ENCODE data around the gene MPZL3. TPM values are rescaled to one million over a fixed set of nuclear protein-coding genes. Genes with fewer than 3 reads are reported as not detected.

Gene MPZL3
- total and polyA plus RNA-seq, 4 donors: 2.5 to 6.9 (median 3.5) TPM

GRCh38 chr11:118245936-118246562, 6.1 kb downstream of the MPZL3 start:
- H3K27ac ChIP-seq (ENCODE audit: low read depth in 1 of 2, low read length in 2 of 2): no peak overlapping the region
- peaks cover 5 to 24% (median 10%) of the 10 kb centered on the region in 4 donors for H3K4me1 ChIP-seq (ENCODE audit: control insufficient read depth in 4 of 4, insufficient read depth in 4 of 4, low read length in 3 of 4)
- H3K27me3 ChIP-seq (ENCODE audit: control insufficient read depth in 4 of 4, insufficient read depth in 4 of 4, low read length in 3 of 4): no peaks in the 10 kb centered on the region
- WGBS: 96% methylated on average over 3 of the region's 3 CpGs
- no peak for TF ChIP-seq GABPA (IDR thresholded peaks at IDR 0.05 in 1 of 2, conservative IDR thresholded peaks at IDR 0.05 in 1 of 2)
- no peak for TF ChIP-seq YY1 (IDR thresholded peaks at IDR 0.05)
- TF ChIP-seq, protein P1, sequence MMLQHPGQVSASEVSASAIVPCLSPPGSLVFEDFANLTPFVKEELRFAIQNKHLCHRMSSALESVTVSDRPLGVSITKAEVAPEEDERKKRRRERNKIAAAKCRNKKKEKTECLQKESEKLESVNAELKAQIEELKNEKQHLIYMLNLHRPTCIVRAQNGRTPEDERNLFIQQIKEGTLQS (IDR thresholded peaks at IDR 0.05): no peak
- no peak for TF ChIP-seq CTCF (IDR thresholded peaks at IDR 0.05; ENCODE audit: low read depth, low read length, missing input control)
- TF ChIP-seq TAF1 (conservative IDR thresholded peaks at IDR 0.05): no peak
- no peaks in the 10 kb centered on the region for H3K36me3 ChIP-seq (ENCODE audit: control insufficient read depth in 4 of 4, insufficient read depth in 3 of 4, low read depth in 1 of 4, low read length in 3 of 4)
- H3K4me3 ChIP-seq (ENCODE audit: low read depth in 1 of 3, low read length in 3 of 3): no peak overlapping the region
- DNase-seq (ENCODE audit: low spot score): no peak
- no peaks in the 10 kb centered on the region for H3K9me3 ChIP-seq (ENCODE audit: control insufficient read depth in 4 of 4, low read length in 3 of 4)
- no peak overlapping the region for H3K9ac ChIP-seq (ENCODE audit: low read depth in 1 of 2, low read length in 2 of 2)

GRCh38 chr11:118243993-118244762, 8.0 kb downstream of the MPZL3 start:
- Histone ChIP-seq H3K4me1 (ENCODE audit: control insufficient read depth in 4 of 4, insufficient read depth in 4 of 4, low read length in 3 of 4) (peaks cover 6 to 36% (median 11%) of the 10 kb centered on the region in 4 donors), H3K4me3 (ENCODE audit: low read depth in 1 of 3, low read length in 3 of 3) (no peak overlapping the region), H3K27ac (ENCODE audit: low read depth in 1 of 2, low read length in 2 of 2) (no peak overlapping the region), H3K9me3 (ENCODE audit: control insufficient read depth in 4 of 4, low read length in 3 of 4) (no peaks in the 10 kb centered on the region), H3K36me3 (ENCODE audit: control insufficient read depth in 4 of 4, insufficient read depth in 3 of 4, low read depth in 1 of 4, low read length in 3 of 4) (no peaks in the 10 kb centered on the region), H3K9ac (ENCODE audit: low read depth in 1 of 2, low read length in 2 of 2) (no peak overlapping the region), H3K27me3 (ENCODE audit: control insufficient read depth in 4 of 4, insufficient read depth in 4 of 4, low read length in 3 of 4) (no peaks in the 10 kb centered on the region)
- WGBS: 91% methylated on average over 3 of the region's 3 CpGs
- TF ChIP-seq HNF4A (conservative IDR thresholded peaks at IDR 0.05) (no peak), CTCF (IDR thresholded peaks at IDR 0.05; ENCODE audit: low read depth, low read length, missing input control) (no peak), HNF4G (IDR thresholded peaks at IDR 0.05) (no peak), GABPA (IDR thresholded peaks at IDR 0.05 in 1 of 2, conservative IDR thresholded peaks at IDR 0.05 in 1 of 2) (no peak), RAD21 (IDR thresholded peaks at IDR 0.05) (no peak), YY1 (IDR thresholded peaks at IDR 0.05) (no peak), NR2F2 (IDR thresholded peaks at IDR 0.05) (no peak), TAF1 (conservative IDR thresholded peaks at IDR 0.05) (no peak)
- TF ChIP-seq, protein P2, sequence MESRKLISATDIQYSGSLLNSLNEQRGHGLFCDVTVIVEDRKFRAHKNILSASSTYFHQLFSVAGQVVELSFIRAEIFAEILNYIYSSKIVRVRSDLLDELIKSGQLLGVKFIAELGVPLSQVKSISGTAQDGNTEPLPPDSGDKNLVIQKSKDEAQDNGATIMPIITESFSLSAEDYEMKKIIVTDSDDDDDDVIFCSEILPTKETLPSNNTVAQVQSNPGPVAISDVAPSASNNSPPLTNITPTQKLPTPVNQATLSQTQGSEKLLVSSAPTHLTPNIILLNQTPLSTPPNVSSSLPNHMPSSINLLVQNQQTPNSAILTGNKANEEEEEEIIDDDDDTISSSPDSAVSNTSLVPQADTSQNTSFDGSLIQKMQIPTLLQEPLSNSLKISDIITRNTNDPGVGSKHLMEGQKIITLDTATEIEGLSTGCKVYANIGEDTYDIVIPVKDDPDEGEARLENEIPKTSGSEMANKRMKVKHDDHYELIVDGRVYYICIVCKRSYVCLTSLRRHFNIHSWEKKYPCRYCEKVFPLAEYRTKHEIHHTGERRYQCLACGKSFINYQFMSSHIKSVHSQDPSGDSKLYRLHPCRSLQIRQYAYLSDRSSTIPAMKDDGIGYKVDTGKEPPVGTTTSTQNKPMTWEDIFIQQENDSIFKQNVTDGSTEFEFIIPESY (IDR thresholded peaks at IDR 0.05): no peak
- TF ChIP-seq, protein P3, sequence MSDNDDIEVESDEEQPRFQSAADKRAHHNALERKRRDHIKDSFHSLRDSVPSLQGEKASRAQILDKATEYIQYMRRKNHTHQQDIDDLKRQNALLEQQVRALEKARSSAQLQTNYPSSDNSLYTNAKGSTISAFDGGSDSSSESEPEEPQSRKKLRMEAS (IDR thresholded peaks at IDR 0.05): no peak
- no peak for DNase-seq (ENCODE audit: low spot score)

All from liver (tissue), 9 donors.